Astrocyte of the cerebellum (primary cell): ENCODE measurements around the gene MIA.
"Not testable (repeated sequence)": the region's sequence is repeated elsewhere in the genome, so short reads cannot be mapped to it uniquely, and the experiment has no call there.

Source experiments
- DNase-seq: peaks from one replicate; pipeline ENCODE4 v3.0.0-alpha.2; 2011; ENCODE audit warnings: low read depth
- H3K4me3 ChIP-seq: 2 replicates; pipeline ENCODE4 v1.5.1; 2011; ENCODE audit warnings: mild to moderate bottlenecking, low read depth, low read length, moderate library complexity
- in situ Hi-C: cut with HindIII; loops from 2 replicates; pipeline ENCODE4 v1.10.0; 2017; ENCODE audit warnings: low sequenced_read_pairs
- TF ChIP-seq, protein P1 (sequence below): IDR thresholded peaks from 2 replicates; pipeline ENCODE4 v1.5.1; 2012; ENCODE audit warnings: low read length, low read depth, moderate library complexity, mild to moderate bottlenecking; ENCODE audit errors: missing control alignments

The MIA gene

GRCh38 chr19:40774916-40775631, at the start of gene MIA:
Gene MIA, plus strand, starts transcription at chr19:40775521. Its CDS starts 22 bp downstream, at chr19:40775543.
- TF ChIP-seq, protein P1, sequence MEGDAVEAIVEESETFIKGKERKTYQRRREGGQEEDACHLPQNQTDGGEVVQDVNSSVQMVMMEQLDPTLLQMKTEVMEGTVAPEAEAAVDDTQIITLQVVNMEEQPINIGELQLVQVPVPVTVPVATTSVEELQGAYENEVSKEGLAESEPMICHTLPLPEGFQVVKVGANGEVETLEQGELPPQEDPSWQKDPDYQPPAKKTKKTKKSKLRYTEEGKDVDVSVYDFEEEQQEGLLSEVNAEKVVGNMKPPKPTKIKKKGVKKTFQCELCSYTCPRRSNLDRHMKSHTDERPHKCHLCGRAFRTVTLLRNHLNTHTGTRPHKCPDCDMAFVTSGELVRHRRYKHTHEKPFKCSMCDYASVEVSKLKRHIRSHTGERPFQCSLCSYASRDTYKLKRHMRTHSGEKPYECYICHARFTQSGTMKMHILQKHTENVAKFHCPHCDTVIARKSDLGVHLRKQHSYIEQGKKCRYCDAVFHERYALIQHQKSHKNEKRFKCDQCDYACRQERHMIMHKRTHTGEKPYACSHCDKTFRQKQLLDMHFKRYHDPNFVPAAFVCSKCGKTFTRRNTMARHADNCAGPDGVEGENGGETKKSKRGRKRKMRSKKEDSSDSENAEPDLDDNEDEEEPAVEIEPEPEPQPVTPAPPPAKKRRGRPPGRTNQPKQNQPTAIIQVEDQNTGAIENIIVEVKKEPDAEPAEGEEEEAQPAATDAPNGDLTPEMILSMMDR, result no peak
- no peak within 1 kb of the TSS for H3K4me3 ChIP-seq
- DNase-seq, result no peak
- in situ Hi-C loops, result no loop called here

DNA sequence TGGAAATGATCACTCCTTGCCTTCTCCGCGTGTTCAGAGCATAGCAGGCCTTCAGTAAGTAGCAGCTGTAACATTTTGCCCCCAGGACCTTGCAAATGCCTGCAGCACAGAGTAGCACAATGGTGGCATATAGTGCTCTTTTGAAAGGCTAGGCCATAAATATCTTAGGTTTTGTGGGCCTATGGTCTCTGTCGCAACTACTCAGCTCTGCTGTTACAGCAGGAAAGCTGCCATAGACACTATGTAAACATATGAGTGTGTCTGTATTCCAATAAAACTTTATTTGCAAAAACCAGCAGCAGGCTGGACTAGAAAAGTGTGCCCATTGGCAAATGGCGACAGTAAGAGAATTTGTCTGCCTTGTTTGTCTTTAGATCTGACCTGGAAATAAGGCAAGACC, 49.0 kb upstream of the MIA start:
- H3K4me3 ChIP-seq, result no peak overlapping the region
- in situ Hi-C loops, result no loop called here
- TF ChIP-seq, protein P1, result no peak
- DNase-seq, result no peak

DNA sequence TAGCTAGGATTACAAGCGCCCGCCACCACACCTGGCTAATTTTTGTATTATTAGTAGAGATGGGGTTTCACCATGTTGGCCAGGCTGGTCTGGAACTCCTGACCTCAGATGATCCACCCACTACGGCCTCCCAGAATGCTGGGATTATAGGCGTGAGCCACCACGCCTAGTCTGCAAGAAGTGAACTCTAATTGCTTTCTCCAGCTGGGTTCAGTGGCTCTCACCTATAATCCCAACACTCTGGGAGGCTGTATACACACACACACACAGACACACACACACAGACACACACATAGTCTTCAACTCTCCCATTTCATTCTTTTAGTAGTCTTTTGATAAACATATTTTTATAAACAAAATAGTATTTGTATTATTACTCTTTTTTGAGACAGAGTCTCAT, 45.3 kb upstream of the MIA start:
- H3K4me3 ChIP-seq, DNase-seq, in situ Hi-C loops: not testable (repeated sequence)

DNA sequence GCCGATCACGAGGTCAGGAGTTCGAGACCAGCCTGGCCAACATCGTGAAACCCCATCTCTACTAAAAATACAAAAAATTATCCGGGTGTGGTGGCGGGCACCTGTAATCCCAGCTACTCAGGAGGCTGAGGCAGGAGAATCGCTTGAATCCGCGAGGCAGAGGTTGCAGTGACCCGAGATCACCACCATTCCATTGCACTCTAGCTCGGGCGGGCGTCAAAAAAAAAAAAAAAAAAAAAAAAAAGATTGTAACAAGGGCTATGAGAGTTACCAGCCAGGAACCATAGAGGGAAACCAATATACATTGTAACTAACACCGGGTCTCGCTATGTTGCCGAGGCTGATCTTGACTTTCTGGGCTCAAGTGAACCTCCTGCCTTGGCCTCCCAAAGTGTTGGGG, 43.0 kb upstream of the MIA start:
- in situ Hi-C loops, DNase-seq, H3K4me3 ChIP-seq: not testable (repeated sequence)

GRCh38 chr19:40733149-40733548, 42.2 kb upstream of the MIA start:
- TF ChIP-seq, protein P1, result no peak
- in situ Hi-C loops, result no loop called here
- no peak overlapping the region for H3K4me3 ChIP-seq
- no peak for DNase-seq

GRCh38 chr19:40735013-40735771, 40.1 kb upstream of the MIA start:
- H3K4me3 ChIP-seq, result no peak overlapping the region
- in situ Hi-C loops, result no loop called here
- TF ChIP-seq, protein P1, result no peak

GRCh38 chr19:40736661-40737060, 38.7 kb upstream of the MIA start:
- in situ Hi-C loops, result no loop called here
- TF ChIP-seq, protein P1, result no peak
- H3K4me3 ChIP-seq, result no peak overlapping the region

More at GRCh38 chr19:40735013-40735771, 40.1 kb upstream of the MIA start:
- DNase-seq, result no peak

More at GRCh38 chr19:40736661-40737060, 38.7 kb upstream of the MIA start:
- no peak for DNase-seq
